Measurements from ENCODE around the gene FAM217A.

FAM217A gene

GRCh38 chr6:4021854-4022695, 56.9 kb downstream of the FAM217A start:
- no peak for DNase-seq (ENCODE audit: low spot score)

GRCh38 chr6:4021133-4021853, 57.6 kb downstream of the FAM217A start:
- DNase-seq (ENCODE audit: low spot score): peak; percentile 97

GRCh38 chr6:4020822-4021132, 58.2 kb downstream of the FAM217A start:
- no peak for DNase-seq (ENCODE audit: low spot score)

- DNase-seq (ENCODE audit: low spot score): no peak
Observed at GRCh38 chr6:4018924-4019236, 60.1 kb downstream of the FAM217A start.

All from globus pallidus (tissue), 1 donor.